Measurements from ENCODE around the gene ABO.

DNA sequence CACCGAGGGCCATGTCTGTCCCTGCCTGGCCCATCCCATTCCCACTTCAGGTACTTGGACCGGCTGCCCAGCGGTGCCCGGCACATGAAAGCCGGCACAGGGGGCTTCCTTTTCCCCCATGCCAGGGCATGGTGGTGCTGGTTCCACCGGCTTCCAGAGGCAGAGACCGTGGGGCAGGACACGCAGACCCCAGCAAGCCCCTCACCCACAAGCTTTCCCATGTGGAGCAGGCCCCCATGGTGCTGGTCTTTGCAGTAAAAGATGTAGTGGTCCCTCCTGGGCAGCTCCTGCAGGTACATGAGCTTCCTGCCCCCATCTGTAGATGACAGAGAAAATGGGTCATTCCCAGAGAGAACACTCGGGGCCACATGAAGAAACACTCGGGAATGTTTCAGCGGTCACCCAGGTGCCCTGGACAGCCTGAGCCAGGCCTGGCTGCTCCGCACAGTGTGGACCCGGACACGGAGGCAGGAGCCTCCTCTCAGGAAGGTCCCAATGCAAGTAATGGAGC lies 67.9 kb downstream of the ABO start:
- TF ChIP-seq CTCF (IDR thresholded peaks at IDR 0.05) (no peak), POLR2A (IDR thresholded peaks at IDR 0.05) (no peak)
